IMR-90 (cell line): ENCODE measurements around the gene WWC2. TPM values are rescaled to one million over a fixed set of nuclear protein-coding genes. Genes with fewer than 3 reads are reported as not detected.

Source experiments
- ATAC-seq: fragments of 200-7000 bp; cut with Tn5 transposase; 2 replicates; pipeline ENCODE4 v1.9.1; 2020; ENCODE audit warnings: low read depth, mild to moderate bottlenecking, moderate library complexity
- BruUV-seq: library from RNA; stranded (reverse); fragments of 400-500 nt; replicated peaks from 2 replicates; lab custom pipeline; 2021; lab: Mats Ljungman, UMichigan
- CTCF ChIA-PET: fragments of 300-600 bp; formaldehyde crosslinking; extraction: SDS; loops from one replicate; lab custom pipeline; 2021; ENCODE audit warnings: antibody characterized with exemption; lab: Yijun Ruan, JAX
- POLR2A ChIA-PET: fragments of 300-600 bp; sonication (Branson Sonifier 250); formaldehyde crosslinking; loops from one replicate; lab custom pipeline; 2022; ENCODE audit warnings: antibody characterized with exemption; ENCODE audit not compliant: unreplicated experiment; lab: Charles Lee
- DNase-seq: peaks from one replicate; pipeline ENCODE4 v3.0.0; 2013
- H2AFZ ChIP-seq: replicated peaks from 2 replicates; pipeline ENCODE3; 2013; ENCODE audit warnings: low read length, mild to moderate bottlenecking; ENCODE audit not compliant: poor library complexity
- H2AK5ac ChIP-seq: 2 replicates; pipeline ENCODE4 v1.6.1; 2013; ENCODE audit warnings: low read depth, low read length, inconsistent platforms
- H2AK9ac ChIP-seq: replicated peaks from 2 replicates; pipeline ENCODE3; 2013; ENCODE audit warnings: mild to moderate bottlenecking, low read depth, low read length, moderate library complexity; ENCODE audit not compliant: poor library complexity
- H2BK120ac ChIP-seq: 2 replicates; pipeline ENCODE4 v1.6.1; 2013; ENCODE audit warnings: low read depth, low read length, inconsistent platforms
- H2BK15ac ChIP-seq: 3 replicates; pipeline ENCODE4 v1.6.1; 2013; ENCODE audit warnings: low read depth, low read length, inconsistent platforms
- H2BK20ac ChIP-seq: 2 replicates; pipeline ENCODE4 v1.6.1; 2013; ENCODE audit warnings: low read depth, mild to moderate bottlenecking, inconsistent platforms, low read length, moderate library complexity
- H2BK5ac ChIP-seq: 2 replicates; pipeline ENCODE4 v1.6.1; 2013; ENCODE audit warnings: mild to moderate bottlenecking, low read depth, low read length, inconsistent platforms; ENCODE audit not compliant: poor library complexity, severe bottlenecking
- H3K14ac ChIP-seq: replicated peaks from 2 replicates; pipeline ENCODE4 v1.6.1; 2013; ENCODE audit warnings: low read depth, low read length, inconsistent platforms
- H3K18ac ChIP-seq: 2 replicates; pipeline ENCODE4 v1.6.1; 2013; ENCODE audit warnings: low read depth, low read length, control low read depth
- H3K23ac ChIP-seq: 2 replicates; pipeline ENCODE4 v1.6.1; 2013; ENCODE audit warnings: low read depth, low read length, inconsistent platforms
- H3K27ac ChIP-seq: 2 replicates; pipeline ENCODE4 v1.5.1; 2013; ENCODE audit warnings: mild to moderate bottlenecking, control low read depth, low read length; ENCODE audit not compliant: insufficient read depth
- H3K27me3 ChIP-seq: 2 replicates; pipeline ENCODE4 v1.6.1; 2013; ENCODE audit warnings: low read length; ENCODE audit not compliant: control insufficient read depth, insufficient read depth
- H3K36me3 ChIP-seq: 2 replicates; pipeline ENCODE4 v1.6.1; 2013; ENCODE audit warnings: low read length, mixed read lengths; ENCODE audit not compliant: control insufficient read depth, insufficient read depth
- H3K4ac ChIP-seq: 2 replicates; pipeline ENCODE4 v1.6.1; 2013; ENCODE audit warnings: low read depth, low read length, inconsistent platforms
- H3K4me1 ChIP-seq: 2 replicates; pipeline ENCODE4 v1.6.1; 2013; ENCODE audit warnings: low read length, mixed read lengths; ENCODE audit not compliant: control insufficient read depth, insufficient read depth
- H3K4me2 ChIP-seq: 2 replicates; pipeline ENCODE4 v1.6.1; 2013; ENCODE audit warnings: low read depth, mild to moderate bottlenecking, control low read depth, low read length, moderate library complexity
- H3K4me3 ChIP-seq: 2 replicates; pipeline ENCODE4 v1.5.1; 2013; ENCODE audit warnings: low read depth, mild to moderate bottlenecking, control low read depth, low read length, moderate library complexity; ENCODE audit not compliant: insufficient read depth
- H3K56ac ChIP-seq: 2 replicates; pipeline ENCODE4 v1.6.1; 2013; ENCODE audit warnings: low read length, inconsistent platforms; ENCODE audit not compliant: insufficient read depth; ENCODE audit errors: extremely low read depth
- H3K79me1 ChIP-seq, 2 experiments: 2 replicates each; pipeline ENCODE4 v1.6.1; 2013; ENCODE audit warnings: low read length in 2 of 2, inconsistent platforms in 1 of 2, low read depth in 1 of 2
- H3K9ac ChIP-seq: 2 replicates; pipeline ENCODE4 v1.6.1; 2013; ENCODE audit warnings: low read depth, low read length, control low read depth
- H3K9me1 ChIP-seq: 2 replicates; pipeline ENCODE4 v1.6.1; 2013; ENCODE audit warnings: low read length, inconsistent platforms; ENCODE audit not compliant: insufficient read depth
- H3K9me3 ChIP-seq: 2 replicates; pipeline ENCODE4 v1.6.1; 2013; ENCODE audit warnings: low read length; ENCODE audit not compliant: control insufficient read depth, insufficient read depth
- H4K20me1 ChIP-seq: 2 replicates; pipeline ENCODE4 v1.6.1; 2013; ENCODE audit warnings: low read length, inconsistent platforms; ENCODE audit not compliant: insufficient read depth
- H4K5ac ChIP-seq: 2 replicates; pipeline ENCODE4 v1.6.1; 2013; ENCODE audit warnings: mild to moderate bottlenecking, low read depth, low read length, control low read depth
- H4K8ac ChIP-seq, 2 experiments: 2 replicates each; pipeline ENCODE4 v1.6.1; 2013; ENCODE audit warnings: low read depth in 2 of 2, low read length in 2 of 2, control low read depth in 1 of 2, inconsistent platforms in 1 of 2
- H4K91ac ChIP-seq: 2 replicates; pipeline ENCODE4 v1.6.1; 2013; ENCODE audit warnings: low read depth, low read length, inconsistent platforms; ENCODE audit not compliant: insufficient read depth
- BHLHE40 ChIP-seq: fragments of 150-350 bp; IDR thresholded peaks from 2 replicates; pipeline ENCODE4 v1.6.1; 2016; ENCODE audit warnings: mild to moderate bottlenecking, low read depth, low read length
- CEBPB ChIP-seq: IDR thresholded peaks from 2 replicates; pipeline ENCODE4 v1.6.1; 2012; ENCODE audit warnings: low read depth, low read length, improper control_type of control experiment
- CHD1 ChIP-seq: IDR thresholded peaks from 2 replicates; pipeline ENCODE4 v1.6.1; 2012; ENCODE audit warnings: low read depth, low read length, improper control_type of control experiment
- MAFK ChIP-seq: IDR thresholded peaks from 2 replicates; pipeline ENCODE4 v1.6.1; 2012; ENCODE audit warnings: low read depth, low read length, improper control_type of control experiment
- MXI1 ChIP-seq: IDR thresholded peaks from 2 replicates; pipeline ENCODE4 v1.6.1; 2012; ENCODE audit warnings: low read depth, mild to moderate bottlenecking, low read length, moderate library complexity, borderline replicate concordance
- POLR2A ChIP-seq: IDR thresholded peaks from 2 replicates; pipeline ENCODE4 v1.6.1; 2012; ENCODE audit warnings: mild to moderate bottlenecking, low read depth, low read length
- RAD21 ChIP-seq: IDR thresholded peaks from 2 replicates; pipeline ENCODE4 v1.6.1; 2012; ENCODE audit warnings: low read length, improper control_type of control experiment
- RCOR1 ChIP-seq: IDR thresholded peaks from 2 replicates; pipeline ENCODE4 v1.6.1; 2012; ENCODE audit warnings: mild to moderate bottlenecking, low read length, improper control_type of control experiment; ENCODE audit not compliant: insufficient replicate concordance
- RFX5 ChIP-seq: IDR thresholded peaks from 2 replicates; pipeline ENCODE4 v1.8.0; 2012; ENCODE audit warnings: low read depth, mild to moderate bottlenecking, low read length, moderate library complexity
- SMC3 ChIP-seq: fragments of 150-350 bp; IDR thresholded peaks from 2 replicates; pipeline ENCODE4 v1.6.1; 2016; ENCODE audit warnings: low read depth, mild to moderate bottlenecking, antibody characterized with exemption, low read length, moderate library complexity
- WGBS, 2 experiments: methylation state at CpG; one replicate each; pipeline versions ENCODE4 v1.1.5 to v1.1.7; 2013; ENCODE audit warnings: missing lambda C conversion rate in 2 of 2; ENCODE audit not compliant: insufficient read length in 1 of 2; ENCODE audit errors: extremely low coverage in 2 of 2; 5-methylcytosine and 5-hydroxymethylcytosine counted together
- dilution Hi-C: fragments of 300-500 bp; cut with HindIII; formaldehyde crosslinking; loops from one replicate; pipeline ENCODE4 v1.14.3; 2018; ENCODE audit warnings: low sequenced_read_pairs; ENCODE audit not compliant: unreplicated experiment
- in situ Hi-C: fragments of 300-500 bp; cut with MboI; formaldehyde crosslinking; loops from 3 replicates; pipeline ENCODE4 v1.14.3; 2019; ENCODE audit warnings: low sequenced_read_pairs, inconsistent platforms, mixed read lengths
- intact Hi-C: fragments of 100-400 bp; cut with micrococcal nuclease; formaldehyde crosslinking; loops from 2 replicates; pipeline ENCODE4 v1.10.0; 2022
- polyA plus RNA-seq, 3 experiments: library from polyadenylated mRNA; depleted of rRNA; stranded (reverse); fragments of >200 nt; gene quantifications; 2 replicates each; pipeline ENCODE4 v1.2.3, GENCODE V29; 2012; ENCODE audit warnings: low replicate concordance in 1 of 3
- total RNA-seq: library from RNA; depleted of rRNA; stranded (reverse); fragments of >200 nt; gene quantifications from 2 replicates; pipeline ENCODE4 v1.2.3, GENCODE V29; 2012
- TF ChIP-seq, protein P1 (sequence below): fragments of 150-350 bp; IDR thresholded peaks from 2 replicates; pipeline ENCODE4 v1.6.1; 2016; ENCODE audit warnings: low read depth, mild to moderate bottlenecking, low read length, moderate library complexity, borderline replicate concordance
- TF ChIP-seq, protein P2 (sequence below): fragments of 150-350 bp; IDR thresholded peaks from 2 replicates; pipeline ENCODE4 v1.6.1; 2017; ENCODE audit warnings: mild to moderate bottlenecking, antibody characterized with exemption, low read length, low read depth
- TF ChIP-seq, protein P3 (sequence below): conservative IDR thresholded peaks from 2 replicates; pipeline ENCODE4 v1.5.1; 2012; ENCODE audit warnings: mild to moderate bottlenecking, low read depth, low read length, improper control_type of control experiment

The WWC2 gene
- total and polyA plus RNA-seq, 2 of the 4 experiments (the other 2 are of a cell fraction), result 26.6 to 27.4 TPM

DNA sequence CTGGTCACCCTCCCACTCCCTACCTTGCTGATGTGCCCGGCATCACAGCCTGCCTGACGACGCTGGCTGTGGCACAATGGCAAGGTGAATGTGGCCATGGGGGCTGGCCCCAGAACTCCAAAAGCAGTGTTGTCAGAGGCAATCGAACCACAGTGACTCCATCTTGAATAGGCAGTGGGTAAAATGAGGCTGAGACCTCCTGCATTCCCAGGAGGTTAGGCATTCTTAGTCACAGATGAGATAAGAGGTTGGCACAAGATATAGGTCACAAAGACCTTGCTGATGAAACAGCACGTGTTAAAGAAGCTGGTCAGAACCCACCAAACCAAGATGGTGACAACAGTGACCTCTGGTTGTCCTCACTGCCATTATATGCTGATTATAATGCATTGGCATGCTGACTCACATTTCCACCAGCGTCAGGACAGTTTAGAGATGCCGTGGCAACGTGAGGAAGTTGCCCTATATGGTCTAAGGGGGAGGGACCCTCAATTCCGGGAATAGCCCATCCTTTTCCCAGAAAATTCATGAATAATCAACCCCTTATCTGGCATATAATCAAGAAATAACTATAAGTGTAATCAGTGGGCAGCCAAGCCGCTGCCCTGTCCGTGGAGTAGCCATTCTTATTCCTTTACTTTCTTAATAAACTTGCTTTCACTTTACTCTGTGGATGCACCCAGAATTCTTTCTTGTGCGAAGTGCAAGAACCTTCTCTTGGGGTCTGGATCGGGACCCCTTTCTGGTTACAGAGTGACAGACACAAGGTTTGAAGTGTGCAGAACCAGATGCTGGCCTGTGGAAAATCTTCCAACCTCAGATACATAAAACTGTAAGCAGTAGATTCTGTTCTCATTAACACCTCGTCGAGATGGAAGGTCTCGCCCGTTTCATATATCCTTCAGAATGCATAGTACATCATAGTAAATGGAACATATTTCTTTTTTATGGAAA is 249.9 kb downstream of the WWC2 start:
- dilution Hi-C loops, result no loop called here
- Histone ChIP-seq H2AFZ (peak overlapping the region; percentile 50), H2AK5ac (peak overlapping the region; percentile 86), H2BK5ac (peak overlapping the region; percentile 67), H3K9me1 (0 out of 2 replicates have a peak, but pooled peaks cover 5% of the 10 kb centered on the region), H4K20me1 (no peaks in the 10 kb centered on the region), H2BK15ac (peak overlapping the region; percentile 5; the same call in 1 of the 3 replicates), H3K36me3 (no peaks in the 10 kb centered on the region), H4K5ac (peak overlapping the region; percentile 82), H3K27ac (peak overlapping the region; percentile 43), H3K23ac (no peak overlapping the region), H3K4me1 (peaks cover 10% of the 10 kb centered on the region; the same call in 1 of the 2 replicates), H3K27me3 (no peaks in the 10 kb centered on the region), H3K4me3 (no peak overlapping the region), H4K8ac (peak overlapping the region; percentile 4 to 79; a peak in 3 of 4 replicates), H3K14ac (peak overlapping the region; percentile 40; the same call in 1 of the 2 replicates), H3K79me1 (no peaks in the 10 kb centered on the region), H3K18ac (peak overlapping the region; percentile 83), H3K4me2 (no peak overlapping the region; the same call in 1 of the 2 replicates), H4K91ac (peak overlapping the region; percentile 72), H3K4ac (peak overlapping the region; percentile 81), H2BK120ac (peak overlapping the region; percentile 89), H3K56ac (no peak overlapping the region), H2BK20ac (peak overlapping the region; percentile 79), H3K9me3 (no peaks in the 10 kb centered on the region), H2AK9ac (peak overlapping the region; percentile 74), H3K9ac (no peak overlapping the region)
- CTCF ChIA-PET, result no interaction called here
- POLR2A ChIA-PET, result no interaction called here
- intact Hi-C loops, result no loop called here
- WGBS, 2 experiments, result 60% methylated on average over 1 of the region's 17 CpGs; no CpG with 5 or more reads in 1 of the 2 experiments
- DNase-seq (peak; percentile 95), ATAC-seq (peak; percentile 92)
- no TSS peak for BruUV-seq
- in situ Hi-C loops, result no loop called here
- TF ChIP-seq POLR2A (no peak), MAFK (peak; percentile 74), RFX5 (no peak), RAD21 (no peak), SMC3 (no peak), RCOR1 (peak; percentile 46), CEBPB (peak; percentile 54), BHLHE40 (peak; percentile 97), MXI1 (peak; percentile 44; the same call in 1 of the 2 replicates), CHD1 (no peak)
- TF ChIP-seq, protein P1, sequence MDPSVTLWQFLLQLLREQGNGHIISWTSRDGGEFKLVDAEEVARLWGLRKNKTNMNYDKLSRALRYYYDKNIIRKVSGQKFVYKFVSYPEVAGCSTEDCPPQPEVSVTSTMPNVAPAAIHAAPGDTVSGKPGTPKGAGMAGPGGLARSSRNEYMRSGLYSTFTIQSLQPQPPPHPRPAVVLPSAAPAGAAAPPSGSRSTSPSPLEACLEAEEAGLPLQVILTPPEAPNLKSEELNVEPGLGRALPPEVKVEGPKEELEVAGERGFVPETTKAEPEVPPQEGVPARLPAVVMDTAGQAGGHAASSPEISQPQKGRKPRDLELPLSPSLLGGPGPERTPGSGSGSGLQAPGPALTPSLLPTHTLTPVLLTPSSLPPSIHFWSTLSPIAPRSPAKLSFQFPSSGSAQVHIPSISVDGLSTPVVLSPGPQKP, result 0 out of 2 replicates have a peak, but pooled peaks have one; percentile 69
- TF ChIP-seq, protein P2, sequence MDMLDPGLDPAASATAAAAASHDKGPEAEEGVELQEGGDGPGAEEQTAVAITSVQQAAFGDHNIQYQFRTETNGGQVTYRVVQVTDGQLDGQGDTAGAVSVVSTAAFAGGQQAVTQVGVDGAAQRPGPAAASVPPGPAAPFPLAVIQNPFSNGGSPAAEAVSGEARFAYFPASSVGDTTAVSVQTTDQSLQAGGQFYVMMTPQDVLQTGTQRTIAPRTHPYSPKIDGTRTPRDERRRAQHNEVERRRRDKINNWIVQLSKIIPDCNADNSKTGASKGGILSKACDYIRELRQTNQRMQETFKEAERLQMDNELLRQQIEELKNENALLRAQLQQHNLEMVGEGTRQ, result no peak
- TF ChIP-seq, protein P3, sequence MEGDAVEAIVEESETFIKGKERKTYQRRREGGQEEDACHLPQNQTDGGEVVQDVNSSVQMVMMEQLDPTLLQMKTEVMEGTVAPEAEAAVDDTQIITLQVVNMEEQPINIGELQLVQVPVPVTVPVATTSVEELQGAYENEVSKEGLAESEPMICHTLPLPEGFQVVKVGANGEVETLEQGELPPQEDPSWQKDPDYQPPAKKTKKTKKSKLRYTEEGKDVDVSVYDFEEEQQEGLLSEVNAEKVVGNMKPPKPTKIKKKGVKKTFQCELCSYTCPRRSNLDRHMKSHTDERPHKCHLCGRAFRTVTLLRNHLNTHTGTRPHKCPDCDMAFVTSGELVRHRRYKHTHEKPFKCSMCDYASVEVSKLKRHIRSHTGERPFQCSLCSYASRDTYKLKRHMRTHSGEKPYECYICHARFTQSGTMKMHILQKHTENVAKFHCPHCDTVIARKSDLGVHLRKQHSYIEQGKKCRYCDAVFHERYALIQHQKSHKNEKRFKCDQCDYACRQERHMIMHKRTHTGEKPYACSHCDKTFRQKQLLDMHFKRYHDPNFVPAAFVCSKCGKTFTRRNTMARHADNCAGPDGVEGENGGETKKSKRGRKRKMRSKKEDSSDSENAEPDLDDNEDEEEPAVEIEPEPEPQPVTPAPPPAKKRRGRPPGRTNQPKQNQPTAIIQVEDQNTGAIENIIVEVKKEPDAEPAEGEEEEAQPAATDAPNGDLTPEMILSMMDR, result no peak
